Iris pigment epithelial cell (primary cell): ENCODE results near the gene FGGY.

Experiments used
- DNase-seq: peaks from one replicate; pipeline ENCODE4 v3.0.0-alpha.2; 2011; ENCODE audit warnings: low read depth

The FGGY gene

GRCh38 chr1:59414406-59415133, 117.7 kb downstream of the FGGY start:
- peak; percentile 52 for DNase-seq

- no peak for DNase-seq
Measured at GRCh38 chr1:59415286-59415850, 118.5 kb downstream of the FGGY start.

GRCh38 chr1:59415881-59416280, 119.0 kb downstream of the FGGY start:
- DNase-seq, result no peak

DNA sequence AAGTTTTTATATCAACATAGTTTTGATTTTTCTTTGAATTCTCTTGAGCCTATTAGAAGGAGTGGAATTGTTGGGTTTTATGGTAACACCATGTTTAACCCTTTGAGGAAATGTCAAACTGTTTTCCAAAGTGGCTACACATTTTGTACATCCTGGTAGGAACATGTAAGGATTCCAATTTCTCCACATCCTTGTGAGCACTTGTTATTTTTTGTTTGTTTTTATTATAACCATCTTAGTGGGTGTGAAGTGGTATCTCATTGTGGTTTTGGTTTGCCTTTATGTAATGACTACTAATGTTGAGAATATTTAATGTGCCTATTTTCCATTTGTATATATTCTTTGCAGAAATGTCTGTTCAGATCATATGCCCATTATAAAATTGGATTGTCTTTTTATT, 120.5 kb downstream of the FGGY start:
- no peak for DNase-seq

- DNase-seq, result peak; percentile 26
Measured at GRCh38 chr1:59418363-59419144, 121.7 kb downstream of the FGGY start.

- no peak for DNase-seq
Measured at GRCh38 chr1:59419361-59420140, 122.7 kb downstream of the FGGY start.

GRCh38 chr1:59421232-59421920, 124.5 kb downstream of the FGGY start:
- no peak for DNase-seq

- DNase-seq, result peak; percentile 39
Measured at GRCh38 chr1:59422921-59423575, 126.2 kb downstream of the FGGY start.

DNA sequence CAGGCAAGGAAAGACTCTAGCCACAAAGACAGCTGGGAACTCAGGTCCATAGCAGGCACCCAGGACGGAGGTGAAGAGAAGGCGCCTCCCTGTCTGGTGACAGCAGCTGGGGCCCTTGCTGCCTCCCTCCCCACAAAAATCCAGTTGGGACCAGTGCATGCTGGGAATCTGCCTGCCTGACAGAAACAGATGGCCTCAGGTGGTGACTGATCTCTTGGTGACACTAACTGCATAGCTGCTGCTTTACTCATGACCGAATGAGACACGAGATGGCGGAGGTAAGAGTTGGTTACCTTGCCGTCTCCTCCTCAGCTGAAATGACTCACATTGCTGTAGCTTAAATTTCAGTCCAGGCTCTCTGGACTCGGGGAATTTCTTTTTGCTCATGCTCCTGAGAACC, 130.3 kb downstream of the FGGY start:
- no peak for DNase-seq

- no peak for DNase-seq
Measured at GRCh38 chr1:59427784-59428183, 130.9 kb downstream of the FGGY start.

GRCh38 chr1:59428828-59429227, 131.9 kb downstream of the FGGY start:
- DNase-seq, result no peak

DNA sequence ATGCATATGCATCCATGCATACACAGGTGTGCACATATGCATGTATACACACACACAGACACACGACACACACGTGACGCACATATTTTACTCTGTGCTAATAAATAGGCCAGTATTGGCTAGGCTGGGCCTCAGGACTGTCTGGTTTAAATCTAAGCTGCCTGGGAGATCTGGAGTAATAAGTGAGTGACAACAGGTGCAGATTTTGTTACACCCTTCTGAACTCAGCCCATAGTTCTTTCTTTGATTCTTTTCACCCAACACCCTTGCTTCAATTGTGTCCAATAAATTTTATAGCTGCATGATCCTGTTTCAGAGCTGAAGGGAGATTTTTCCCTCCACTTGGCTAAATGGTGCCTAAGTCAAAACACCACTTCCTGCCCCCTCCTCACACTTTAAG, 132.8 kb downstream of the FGGY start:
- DNase-seq, result no peak

DNA sequence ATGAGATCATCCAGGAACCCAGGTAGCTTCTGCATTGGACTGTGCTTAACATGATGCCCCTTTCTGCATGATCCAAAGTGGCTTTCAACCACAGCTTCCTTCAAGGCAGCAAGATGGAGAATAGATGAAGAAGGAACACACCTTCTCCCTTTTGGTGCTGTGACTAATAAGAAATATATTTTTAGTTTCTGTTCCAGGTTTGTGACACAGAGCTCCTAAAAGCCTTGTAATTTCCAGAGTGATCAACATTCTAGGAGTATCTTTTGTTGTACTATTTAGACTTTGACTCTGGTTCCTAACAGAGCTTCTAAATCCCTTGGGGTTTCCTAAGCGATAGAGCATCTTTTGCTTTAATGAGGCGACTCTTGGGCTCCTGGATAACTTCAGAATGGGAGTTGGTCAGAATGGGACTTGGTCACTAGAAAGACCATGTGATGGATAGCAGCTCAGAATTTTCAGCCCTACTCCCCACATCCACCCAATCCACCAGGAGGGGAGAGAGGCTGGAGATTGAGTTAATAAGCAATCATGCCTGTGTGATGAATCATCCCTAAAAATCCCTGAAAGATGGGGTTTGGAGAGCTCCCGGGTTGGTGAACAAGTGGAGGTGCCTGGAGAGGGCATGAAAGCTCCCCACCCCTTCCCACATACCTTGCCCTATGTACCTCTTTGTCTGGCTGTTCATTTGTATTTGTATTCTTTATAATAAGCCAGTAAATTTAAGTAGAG, 134.8 kb downstream of the FGGY start:
- no peak for DNase-seq

GRCh38 chr1:59432531-59433439, 135.9 kb downstream of the FGGY start:
- no peak for DNase-seq

GRCh38 chr1:59433440-59433813, 136.5 kb downstream of the FGGY start:
- DNase-seq, result no peak

GRCh38 chr1:59434336-59434735, 137.4 kb downstream of the FGGY start:
- DNase-seq, result no peak

GRCh38 chr1:59436637-59437036, 139.7 kb downstream of the FGGY start:
- DNase-seq, result no peak

DNA sequence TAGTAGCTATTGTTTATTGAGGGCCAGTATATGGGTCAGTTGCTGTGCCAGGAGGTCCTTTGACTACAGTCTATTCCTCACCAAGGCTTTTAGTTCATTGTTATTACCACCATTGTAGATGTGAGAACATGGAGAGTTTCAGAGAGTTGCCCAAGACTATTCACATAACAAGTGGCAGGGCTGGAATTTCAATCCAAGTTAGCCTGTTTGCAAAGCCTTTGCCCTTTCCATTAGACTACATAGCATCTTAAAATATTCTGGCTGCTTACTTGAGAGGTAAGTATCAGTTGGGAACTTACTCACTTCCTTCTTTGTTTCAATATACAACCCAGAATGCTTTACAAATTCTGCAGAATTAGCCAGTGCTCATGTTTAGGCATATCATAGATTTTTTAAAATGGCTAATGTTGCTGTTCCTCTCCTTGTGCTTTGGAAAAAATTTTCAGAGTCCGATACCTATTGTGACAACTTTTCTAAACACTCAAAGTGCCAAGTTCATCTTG, 141.2 kb downstream of the FGGY start:
- no peak for DNase-seq

DNA sequence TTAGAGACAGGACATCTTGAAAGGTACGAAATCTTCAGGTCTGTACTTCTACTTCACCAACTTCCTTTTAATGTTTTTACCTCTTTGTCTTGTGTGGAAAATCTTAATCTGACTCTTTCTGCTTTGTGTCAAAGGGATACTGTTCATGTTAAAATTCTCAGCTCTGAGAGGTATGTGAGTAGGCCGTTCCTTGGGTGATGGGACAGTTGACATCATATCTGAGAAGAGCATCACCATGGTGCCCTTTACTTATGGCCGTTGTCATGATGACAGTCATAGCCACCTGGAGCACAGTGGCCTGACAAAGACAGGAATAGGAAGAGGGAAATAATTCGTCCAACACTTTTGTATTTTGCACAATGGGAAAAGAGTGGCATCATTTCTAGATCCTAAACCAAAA, 145.6 kb downstream of the FGGY start:
- DNase-seq, result no peak
